NCI-H1436 treated with DMSO at 0.1 percent for 48 hours (cell line): Measurements from ENCODE around the gene CYP26B1.

Experiments used
- DNase-seq: peaks from one replicate; lab custom pipeline; 2025; lab: John Stamatoyannopoulos, UW

The CYP26B1 gene

GRCh38 chr2:72154386-72154975 lies 6.8 kb upstream of the CYP26B1 start:
- no peak for DNase-seq

- no peak for DNase-seq
Measured at GRCh38 chr2:72153924-72154323, 6.3 kb upstream of the CYP26B1 start.

GRCh38 chr2:72153026-72153791 lies 5.5 kb upstream of the CYP26B1 start:
- no peak for DNase-seq

- DNase-seq = no peak
Measured at GRCh38 chr2:72150861-72151356, 3.2 kb upstream of the CYP26B1 start.

GRCh38 chr2:72150157-72150860 lies 2.6 kb upstream of the CYP26B1 start:
- DNase-seq = no peak

GRCh38 chr2:72149556-72150156 lies 2.0 kb upstream of the CYP26B1 start:
- DNase-seq = no peak

GRCh38 chr2:72148837-72149555 lies 1.3 kb upstream of the CYP26B1 start:
- DNase-seq = no peak

GRCh38 chr2:72148003-72148836 lies 558 bp upstream of the CYP26B1 start:
- no peak for DNase-seq

- no peak for DNase-seq
Measured at GRCh38 chr2:72146347-72147302, 1.0 kb downstream of the CYP26B1 start.

GRCh38 chr2:72145658-72146329 lies 1.9 kb downstream of the CYP26B1 start:
- DNase-seq = no peak

- no peak for DNase-seq
Measured at GRCh38 chr2:72145289-72145657, 2.4 kb downstream of the CYP26B1 start.

GRCh38 chr2:72144632-72145288 lies 2.9 kb downstream of the CYP26B1 start:
- no peak for DNase-seq

GRCh38 chr2:72144274-72144631 lies 3.4 kb downstream of the CYP26B1 start:
- no peak for DNase-seq

GRCh38 chr2:72143441-72144273 lies 4.0 kb downstream of the CYP26B1 start:
- DNase-seq = no peak

GRCh38 chr2:72142570-72143440 lies 4.9 kb downstream of the CYP26B1 start:
- DNase-seq = no peak

- DNase-seq = no peak
Measured at GRCh38 chr2:72141881-72142451, 5.7 kb downstream of the CYP26B1 start.
